Activated naive CD4-positive, alpha-beta T cell treated with Interleukin-2 at 50 U/mL for 16 hours (primary cell): ENCODE data around the gene CFAP46.

Experiments
- DNase-seq: peaks from one replicate; pipeline ENCODE4 v3.0.0-alpha.2; 2020

CFAP46 gene

DNA sequence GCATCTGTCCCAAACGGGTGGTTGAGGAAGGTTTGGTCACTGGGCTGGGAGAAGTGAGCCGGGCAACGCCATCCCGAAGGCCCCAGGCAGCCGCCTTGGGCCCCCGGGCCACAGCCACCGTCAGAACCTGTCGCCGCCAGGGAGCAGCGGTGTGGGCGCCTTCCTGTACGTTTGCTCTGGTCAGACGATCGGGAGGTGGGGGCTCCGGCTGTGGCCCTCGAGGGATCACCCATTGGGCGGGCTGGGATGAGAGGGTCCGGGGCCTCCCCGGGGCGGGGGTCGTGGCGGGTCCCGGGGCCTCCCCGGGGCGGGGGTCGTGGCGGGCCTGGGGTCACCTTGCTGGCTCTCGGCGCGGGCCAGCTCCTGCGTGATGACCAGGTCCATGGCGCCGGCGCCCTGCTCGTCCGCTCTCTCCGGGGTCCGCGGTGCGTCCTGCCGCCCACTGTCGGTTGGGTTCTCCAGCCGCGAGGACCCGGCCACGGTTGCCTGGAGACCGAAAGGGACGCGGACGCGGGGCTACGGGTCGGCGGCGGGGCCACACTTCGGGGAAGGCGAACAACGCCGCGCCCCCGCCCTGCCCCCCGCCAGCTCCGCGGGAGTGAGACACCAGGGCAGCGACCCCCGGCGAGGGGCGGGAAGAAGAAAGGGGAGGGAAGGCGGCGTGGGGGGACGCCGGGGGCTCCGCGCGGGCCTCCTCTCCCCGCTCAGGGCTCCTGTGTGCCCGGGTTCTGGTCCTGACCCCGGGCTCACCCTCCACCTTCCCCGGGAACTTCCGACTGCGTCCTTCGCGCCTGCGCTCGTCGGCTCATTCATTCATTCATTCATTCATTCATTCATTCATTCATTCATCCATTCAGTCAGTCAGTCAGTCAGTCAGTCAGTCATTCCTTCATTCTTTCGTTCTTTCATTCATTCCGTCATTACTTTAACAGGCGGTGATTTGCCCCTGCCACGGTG, at the start of gene CFAP46:
Gene CFAP46 (minus strand): TSS at position 470 of the 957 bp plus-strand sequence. CDS start 86 bp downstream, at position 384.
- DNase-seq = peak; percentile 11

DNA sequence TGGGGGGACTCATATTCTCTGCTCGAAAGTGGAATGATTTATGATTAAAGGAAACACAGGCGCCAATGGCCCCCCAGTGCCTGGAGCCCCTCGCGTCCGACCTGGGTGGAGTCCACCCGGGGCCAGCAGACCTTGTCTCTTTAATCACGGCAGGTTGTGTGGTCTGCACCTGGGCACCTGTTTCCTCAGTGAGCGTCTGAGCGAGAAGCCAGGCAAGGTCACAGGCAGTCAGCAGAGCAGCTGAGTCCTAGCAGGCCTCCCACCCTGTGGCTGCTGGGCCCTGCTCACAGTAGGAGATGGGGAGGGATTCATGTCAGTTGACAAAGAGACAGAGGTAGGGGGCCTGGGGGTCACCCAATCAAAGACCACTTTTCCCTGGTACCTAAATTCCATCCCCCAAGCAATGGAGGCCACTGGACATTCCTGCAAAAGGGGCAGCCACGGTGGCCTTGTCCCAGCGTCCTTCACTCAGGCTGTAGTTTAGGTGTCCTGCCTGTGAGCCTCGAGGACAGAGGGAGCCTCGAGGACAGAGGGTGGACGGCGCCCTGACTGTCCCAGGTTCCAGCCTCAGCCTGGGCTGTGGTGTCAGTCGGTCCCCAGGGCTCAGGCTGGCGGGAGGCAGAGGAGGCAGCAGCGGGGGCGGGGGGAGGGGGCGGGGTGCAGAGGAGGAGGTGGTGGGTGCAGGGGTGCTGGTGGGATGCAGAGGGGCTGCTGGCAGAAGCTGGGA, 49.5 kb upstream of the CFAP46 start:
- no peak for DNase-seq

DNA sequence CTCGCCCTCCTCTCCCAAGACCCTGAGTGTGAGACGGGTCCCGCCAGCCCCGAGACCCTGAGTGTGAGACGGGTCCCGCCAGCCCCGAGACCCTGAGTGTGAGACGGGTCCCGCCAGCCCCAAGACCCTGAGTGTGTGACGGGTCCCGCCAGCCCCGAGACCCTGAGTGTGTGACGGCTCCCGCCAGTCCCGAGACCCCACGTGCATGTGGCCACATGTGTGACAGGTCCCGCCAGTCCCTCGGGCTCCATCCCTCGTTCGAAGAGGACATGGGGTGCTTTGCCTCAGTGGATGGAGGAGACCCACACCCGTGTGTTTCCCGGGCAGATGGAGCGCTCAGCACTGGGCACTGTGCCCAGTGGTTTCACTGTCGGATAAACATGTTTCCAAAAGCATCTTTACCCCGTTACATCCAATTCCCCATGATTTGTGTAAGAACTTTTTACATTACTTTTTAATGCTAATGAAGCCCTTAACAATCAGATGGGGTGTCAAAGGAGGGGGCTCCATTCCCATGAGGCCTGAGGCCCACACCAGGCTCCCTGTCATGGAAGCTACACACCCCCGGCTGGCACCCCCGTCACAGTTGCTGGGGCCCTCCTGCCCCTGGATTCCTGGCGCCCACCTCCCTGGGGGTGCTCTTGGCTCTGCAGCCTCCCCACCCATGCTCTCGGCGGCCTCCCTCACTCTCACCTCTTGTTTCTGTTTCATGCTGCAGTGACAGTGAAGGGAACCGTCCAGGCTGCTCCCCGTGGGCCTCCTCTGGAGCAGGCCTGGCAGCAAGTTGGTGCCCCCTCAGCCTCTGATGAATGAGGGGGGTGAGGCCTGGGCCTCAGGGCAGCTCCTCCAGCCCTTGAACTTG, 48.5 kb upstream of the CFAP46 start:
- no peak for DNase-seq

DNA sequence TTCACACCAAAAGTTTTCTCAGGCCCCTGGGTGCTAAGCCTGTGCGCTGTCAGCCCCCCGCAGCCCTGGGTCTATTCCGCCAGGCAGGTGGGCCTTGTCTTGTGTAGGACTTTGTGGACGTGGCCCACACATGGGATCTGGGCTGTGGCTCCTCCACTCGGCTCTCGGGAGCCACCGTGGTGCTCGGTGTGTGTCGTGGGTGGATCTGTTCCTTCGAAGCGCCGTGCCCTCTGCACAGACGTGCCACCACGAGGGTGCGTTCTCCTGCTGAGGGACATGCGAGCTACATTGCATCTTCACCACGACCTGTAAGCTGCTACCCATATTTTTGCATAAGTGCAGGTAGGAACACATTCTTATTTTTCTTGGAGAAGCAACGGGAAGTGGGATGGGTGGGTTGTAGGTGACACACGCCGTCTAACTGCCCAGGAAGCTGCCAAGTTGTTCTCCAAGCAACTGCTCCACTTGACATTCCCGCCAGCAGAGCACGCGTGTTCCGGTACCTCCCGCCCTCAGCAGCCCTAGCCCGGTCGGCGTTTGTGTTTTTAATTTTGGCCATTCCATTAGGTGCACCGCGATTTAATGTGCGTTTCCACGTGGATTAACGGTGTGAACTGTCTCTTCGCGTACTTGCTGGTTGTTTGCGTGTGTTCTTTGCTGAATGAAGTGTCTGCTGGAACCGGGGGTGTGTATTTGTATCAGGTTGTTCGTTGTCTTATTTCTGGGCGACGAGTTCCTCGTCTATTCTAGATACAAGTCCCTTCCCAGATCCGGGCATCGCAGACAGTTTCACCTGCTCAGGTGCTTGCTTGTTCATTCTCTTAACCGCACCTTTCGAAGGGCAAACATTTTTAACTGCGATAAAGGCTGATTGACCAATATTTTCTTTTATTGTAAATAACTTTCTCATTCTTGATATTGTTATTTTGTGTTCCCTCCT, 47.4 kb upstream of the CFAP46 start:
- DNase-seq = no peak

DNA sequence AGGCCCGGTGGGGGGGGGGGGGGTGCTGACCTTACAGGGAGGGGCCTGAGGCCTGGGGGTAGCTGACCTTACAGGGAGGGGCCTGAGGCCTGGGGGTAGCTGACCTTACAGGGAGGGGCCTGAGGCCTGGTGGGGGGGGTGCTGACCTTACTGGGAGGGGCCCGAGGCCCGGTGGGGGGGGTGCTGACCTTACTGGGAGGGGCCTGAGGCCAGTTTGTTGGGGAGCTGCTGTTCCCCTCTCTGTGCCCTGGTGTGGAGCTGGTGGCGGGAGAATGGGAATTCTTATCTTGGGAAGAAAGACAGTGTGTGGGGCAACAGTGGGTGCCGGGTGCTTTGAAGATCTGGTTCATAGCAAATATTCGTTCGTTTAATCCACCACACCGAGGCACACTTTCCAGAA, 46.6 kb upstream of the CFAP46 start:
- no peak for DNase-seq

DNA sequence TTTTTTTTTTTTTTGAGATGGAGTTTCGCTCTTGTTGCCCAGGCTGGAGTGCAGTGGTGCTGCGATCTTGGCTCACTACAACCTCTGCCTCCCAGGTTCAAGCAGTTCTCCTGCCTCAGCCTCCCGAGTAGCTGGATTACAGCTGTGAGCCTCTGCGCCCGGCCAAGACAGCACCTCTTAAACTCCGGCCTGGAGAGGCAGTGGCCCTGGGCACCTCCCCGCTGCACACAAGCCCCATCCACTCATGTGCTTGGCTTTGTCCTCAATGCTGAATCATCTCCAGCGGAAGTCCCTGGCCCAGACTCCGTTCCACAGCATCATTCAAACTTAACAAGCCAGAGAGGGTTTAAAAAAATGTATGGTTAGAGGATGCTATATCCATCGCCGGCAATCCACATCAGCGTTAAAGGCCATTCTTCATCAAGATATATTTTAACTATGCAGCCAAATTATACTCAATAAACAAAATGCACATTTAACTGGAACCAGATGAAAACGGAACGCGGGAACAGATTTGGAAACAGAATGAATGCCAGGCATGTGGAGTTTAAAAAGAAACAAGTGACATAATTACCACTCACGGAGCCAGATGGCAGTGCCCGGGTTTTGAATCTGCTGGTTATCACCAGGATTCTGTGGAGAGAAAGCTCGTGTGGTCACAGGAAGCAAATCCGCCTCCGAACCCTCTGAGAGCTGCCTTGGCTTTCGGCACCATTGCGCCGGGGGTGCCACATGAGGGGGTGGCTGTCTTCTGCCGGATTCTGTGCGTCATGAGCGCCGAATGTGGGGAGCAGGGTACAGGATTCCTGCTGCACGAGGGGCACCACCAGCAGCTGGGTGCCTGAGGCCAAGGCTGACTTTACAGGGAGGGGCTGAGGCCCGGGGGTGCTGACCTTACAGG, 45.6 kb upstream of the CFAP46 start:
- DNase-seq = no peak

DNA sequence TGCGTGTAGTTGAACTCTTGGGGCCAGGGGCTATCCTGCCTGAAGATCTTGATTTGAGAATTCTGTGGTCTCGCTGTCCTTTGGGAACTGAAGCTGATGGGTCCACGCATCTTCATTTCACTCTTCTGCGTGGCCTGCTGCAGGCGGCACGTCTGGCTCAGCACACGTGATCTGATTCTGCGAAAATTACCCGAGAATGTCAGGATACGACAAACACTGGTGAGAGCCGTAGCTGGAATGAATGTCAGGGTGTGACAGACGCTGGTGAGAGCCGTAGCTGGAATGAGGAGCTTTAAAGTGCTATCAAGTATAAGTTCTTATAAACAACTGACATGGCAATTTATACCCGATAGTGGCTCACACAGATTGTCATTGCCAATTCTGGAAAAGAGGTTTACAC, 44.6 kb upstream of the CFAP46 start:
- no peak for DNase-seq

DNA sequence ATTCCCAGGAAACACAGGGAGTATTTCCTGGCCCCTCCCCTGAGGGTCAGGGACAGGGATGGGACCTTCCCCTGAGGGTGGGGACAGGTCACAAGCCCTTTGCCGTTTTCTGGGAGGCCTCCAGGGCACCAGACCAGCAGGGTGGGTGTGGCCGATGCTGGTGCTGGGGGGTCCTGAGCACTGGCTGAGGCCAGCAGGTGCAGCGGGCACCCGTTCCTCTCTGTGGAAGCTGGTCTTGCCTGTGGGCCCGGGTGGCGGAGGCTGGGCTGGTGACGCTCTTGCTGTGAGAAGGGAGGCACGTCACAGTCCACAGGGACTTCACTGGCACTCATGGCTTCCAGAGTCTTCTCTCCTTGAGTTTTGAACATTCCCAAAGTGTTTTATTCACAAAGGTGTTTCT, 44.2 kb upstream of the CFAP46 start:
- no peak for DNase-seq

DNA sequence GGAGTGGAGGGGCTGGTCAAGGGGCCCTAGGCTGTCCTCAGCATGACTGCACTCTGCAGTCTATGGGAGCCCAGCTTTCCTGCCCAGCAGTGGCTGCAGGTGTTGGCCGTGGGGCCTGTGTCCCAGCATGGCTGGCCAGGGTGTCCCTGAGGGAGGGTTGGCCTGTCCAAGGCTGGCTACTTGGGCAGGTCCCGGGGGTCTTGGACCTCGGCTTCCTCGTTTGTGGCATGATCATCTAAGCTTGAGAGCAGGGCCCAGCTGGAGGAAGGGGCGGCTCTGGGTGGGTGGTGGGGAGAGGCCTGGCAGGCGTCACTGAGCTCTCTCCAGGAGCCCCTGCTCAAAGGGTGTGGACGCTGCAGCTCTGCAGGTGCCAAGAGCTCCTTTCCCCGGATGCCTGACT, 43.7 kb upstream of the CFAP46 start:
- no peak for DNase-seq

DNA sequence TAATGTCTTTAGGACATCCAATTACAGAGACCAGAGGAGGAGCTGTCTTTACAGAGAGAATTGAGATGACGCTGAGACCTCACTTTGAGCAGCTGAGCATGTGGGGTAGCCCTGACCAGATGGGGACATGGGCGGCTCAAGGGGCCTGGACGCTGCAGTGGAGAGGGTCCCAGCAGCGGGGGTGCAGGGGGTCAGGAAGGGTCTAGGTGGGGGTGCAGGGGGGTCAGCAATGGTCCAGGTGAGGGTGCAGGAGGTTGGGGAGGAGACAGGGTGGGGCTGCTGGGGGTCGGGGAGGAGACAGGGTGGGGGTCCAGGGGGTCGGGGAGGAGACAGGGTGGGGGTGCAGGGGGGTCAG, 43.2 kb upstream of the CFAP46 start:
- DNase-seq = no peak

DNA sequence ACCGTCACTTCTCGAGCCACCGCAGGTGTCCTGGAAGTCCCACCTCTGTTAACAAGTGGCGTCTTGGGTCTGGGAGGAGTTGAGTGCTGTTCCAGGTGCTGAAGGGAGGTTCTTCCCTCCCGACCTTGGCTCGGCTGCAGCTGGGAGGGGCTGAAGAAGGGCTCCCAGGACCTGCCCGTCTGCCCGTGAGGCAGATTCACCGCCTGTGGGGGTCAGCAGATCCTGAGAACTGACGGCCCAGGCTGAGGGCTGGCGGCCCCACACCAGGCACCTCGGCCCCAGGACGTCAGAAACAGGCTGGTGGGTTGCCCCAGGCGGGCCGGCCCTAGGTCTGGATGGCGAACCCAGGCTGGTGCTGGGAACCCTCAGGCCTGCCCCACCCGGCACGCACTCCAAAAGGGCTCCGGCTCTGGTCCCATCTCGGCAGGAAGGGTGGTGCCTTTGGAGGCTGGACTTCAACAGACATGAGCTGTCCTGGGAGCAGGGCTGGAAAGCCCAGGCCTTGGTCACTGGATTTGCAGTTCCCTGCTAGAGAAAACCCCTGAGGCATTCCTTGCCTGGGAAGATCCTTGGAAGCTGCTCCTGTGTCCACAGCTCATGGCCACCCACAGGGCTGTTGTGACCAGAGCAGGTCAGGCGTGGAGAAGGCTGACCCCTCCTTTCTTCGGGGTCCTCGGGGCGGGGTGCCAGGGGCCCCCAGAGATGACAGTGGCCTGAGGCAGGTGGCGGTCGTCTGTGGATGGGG, 42.6 kb upstream of the CFAP46 start:
- DNase-seq = no peak

DNA sequence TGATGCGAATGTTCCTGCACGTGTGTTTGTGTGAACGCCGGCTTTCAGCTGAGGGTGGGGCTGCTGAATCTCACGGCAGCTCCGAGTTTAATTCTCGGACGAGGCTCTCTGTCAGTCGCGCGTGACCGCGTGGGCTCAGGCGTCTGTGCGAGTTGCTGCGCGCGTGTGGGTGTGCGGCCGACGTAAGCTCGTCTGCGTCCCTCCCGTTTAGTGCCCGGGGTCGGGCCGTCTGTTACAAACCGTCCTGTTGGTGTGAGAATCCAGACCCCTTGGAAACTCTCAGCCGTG, 41.6 kb upstream of the CFAP46 start:
- DNase-seq = no peak

DNA sequence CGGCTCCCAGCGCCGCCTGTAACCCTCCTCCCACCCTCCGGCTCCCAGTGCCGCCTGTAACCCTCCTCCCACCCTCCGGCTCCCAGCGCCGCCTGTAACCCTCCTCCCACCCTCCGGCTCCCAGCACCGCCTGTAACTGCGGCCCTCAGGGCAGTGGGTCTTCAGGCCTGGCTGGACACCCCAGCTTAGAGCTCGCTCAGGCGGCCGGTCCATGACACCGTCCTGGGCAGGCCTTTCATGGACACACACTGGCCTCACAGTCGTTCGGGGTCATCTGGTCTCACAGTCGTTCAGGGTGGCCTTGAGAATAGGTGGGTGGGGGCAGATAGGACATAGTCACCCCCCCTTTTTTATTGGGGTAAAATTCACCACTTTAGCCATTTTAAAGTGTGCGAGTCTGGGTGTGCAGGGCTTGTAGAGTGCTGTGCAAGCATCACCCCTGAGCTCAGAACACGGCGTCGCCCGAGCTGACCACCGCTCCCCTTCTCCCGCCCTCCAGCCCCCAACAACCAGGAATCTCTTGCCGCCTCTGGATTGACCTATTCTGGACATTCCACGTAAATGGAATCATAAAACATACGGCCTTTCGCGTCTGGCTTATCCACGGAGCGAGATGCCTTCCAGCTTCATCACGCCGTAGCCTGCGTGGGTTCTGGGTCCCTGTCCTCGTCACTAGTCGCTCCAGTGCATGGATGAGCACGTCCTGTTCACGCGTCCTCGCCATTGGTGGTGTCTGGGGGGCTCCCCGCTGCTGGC, 41.1 kb upstream of the CFAP46 start:
- no peak for DNase-seq

DNA sequence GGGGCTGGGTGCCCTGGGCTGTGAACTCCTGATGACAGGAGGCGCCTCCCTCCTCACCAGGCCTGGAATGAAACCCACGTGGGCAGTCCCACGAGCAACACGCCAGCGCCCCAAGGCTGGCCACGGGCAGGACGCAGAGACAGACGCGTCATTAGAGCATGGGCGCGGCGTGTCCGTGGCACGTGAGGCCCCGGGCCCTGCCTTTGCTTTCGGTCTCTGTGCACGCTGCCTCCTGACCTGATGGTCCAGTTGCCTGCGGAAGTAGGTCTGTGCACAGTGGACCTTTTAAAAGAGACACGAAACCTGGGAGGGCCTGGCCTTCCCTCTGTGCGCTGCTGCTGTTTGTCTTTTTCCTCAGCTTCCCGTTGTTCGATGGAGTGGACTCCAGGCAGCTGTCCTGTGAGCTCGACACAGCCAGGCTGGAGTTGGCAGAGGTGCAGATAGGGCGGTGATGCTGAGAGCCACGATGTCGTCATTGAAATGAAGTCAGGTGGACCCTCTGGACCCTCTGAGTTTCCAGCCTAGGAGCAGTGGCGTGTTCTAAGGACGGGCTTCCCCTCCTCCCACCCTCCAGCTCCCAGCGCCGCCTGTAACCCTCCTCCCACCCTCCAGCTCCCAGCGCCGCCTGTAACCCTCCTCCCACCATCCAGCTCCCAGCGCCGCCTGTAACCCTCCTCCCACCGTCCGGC, 40.1 kb upstream of the CFAP46 start:
- no peak for DNase-seq

DNA sequence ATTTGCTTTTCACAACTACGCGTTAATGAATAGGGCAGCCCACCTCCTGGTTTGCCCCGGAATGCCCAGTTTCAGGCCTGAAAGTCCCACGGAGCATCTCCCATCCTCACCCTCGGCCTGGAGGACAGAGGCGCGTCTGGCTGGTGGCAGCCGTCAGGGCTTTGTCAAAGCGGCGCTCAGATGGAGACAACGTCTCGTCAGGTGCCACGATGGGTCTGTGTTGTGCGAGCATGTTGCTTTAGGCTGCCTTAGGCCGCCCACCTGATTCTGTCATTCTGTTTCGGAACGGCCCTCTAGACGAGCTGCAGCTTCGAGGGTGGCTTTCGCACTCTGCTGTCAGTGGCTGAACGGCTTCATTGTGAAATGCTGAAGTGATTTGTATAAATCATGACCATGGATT, 39.4 kb upstream of the CFAP46 start:
- DNase-seq = no peak

DNA sequence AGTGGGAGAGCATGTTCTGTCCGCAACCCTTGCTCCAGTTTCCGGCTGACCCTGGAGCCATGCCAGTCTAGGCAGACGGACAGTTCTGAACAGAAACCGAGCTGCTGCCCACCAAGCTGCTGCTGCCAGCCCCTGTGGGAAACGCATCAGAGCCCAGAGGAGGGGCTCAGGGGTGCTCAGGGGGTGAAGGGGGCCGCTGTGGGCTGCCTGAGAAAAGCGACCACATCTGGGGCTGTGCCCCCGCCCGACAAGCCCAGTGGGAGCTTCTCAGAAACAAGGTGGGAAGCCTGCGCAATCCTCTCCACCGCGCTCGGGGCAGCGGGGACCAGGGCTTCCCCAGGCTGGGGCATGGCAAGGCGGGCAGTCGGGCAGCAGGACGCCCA, 38.8 kb upstream of the CFAP46 start:
- DNase-seq = no peak

DNA sequence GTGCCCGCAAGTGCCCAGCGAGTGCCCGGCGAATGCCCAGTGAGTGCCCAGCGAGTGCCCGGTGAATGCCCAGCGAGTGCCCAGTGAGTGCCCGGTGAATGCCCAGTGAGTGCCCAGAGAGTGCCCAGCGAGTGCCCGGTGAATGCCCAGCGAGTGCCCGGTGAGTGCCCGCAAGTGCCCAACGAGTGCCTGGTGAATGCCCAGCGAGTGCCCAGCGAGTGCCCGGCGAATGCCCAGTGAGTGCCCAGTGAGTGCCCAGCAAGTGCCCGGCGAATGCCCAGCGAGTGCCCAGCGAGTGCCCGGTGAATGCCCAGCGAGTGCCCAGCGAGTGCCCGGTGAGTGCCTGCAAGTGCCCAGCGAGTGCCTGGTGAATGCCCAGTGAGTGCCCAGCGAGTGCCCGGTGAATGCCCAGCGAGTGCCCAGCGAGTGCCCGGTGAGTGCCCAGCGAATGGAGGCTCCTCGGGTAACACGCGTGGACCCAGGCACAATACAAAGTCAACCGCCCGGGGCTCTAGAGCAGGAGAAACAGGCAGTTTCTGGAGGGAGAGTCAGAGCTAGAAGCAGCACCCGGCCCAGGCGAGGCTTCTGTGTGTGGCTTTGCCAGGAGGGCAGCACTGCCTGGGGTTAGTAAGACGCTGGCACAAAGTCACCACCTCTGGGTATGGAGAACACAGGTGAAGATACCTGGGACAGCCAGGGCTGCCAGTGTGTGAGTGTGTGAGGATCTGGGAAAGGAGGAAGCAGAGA, 38.2 kb upstream of the CFAP46 start:
- DNase-seq = no peak
